PC-3 (cell line): ENCODE measurements around the gene NDUFAB1.

Source experiments
- EZH2 ChIP-seq: fragments of 300-600 bp; sonication (generic); IDR thresholded peaks from one replicate; pipeline ENCODE4 v1.6.1; 2017; ENCODE audit warnings: antibody characterized with exemption, mild to moderate bottlenecking, low read length; ENCODE audit not compliant: unreplicated experiment
- EZH2phosphoT487 ChIP-seq: fragments of 300-600 bp; sonication (generic); IDR thresholded peaks from 2 replicates; pipeline ENCODE4 v1.6.1; 2018; ENCODE audit warnings: mild to moderate bottlenecking, antibody characterized with exemption, low read length, borderline replicate concordance
- TF ChIP-seq, protein P1 (sequence below): fragments of 300-600 bp; sonication (generic); conservative IDR thresholded peaks from 2 replicates; pipeline ENCODE4 v1.5.1; 2017; ENCODE audit warnings: antibody characterized with exemption, low read depth, mild to moderate bottlenecking, low read length

DNA sequence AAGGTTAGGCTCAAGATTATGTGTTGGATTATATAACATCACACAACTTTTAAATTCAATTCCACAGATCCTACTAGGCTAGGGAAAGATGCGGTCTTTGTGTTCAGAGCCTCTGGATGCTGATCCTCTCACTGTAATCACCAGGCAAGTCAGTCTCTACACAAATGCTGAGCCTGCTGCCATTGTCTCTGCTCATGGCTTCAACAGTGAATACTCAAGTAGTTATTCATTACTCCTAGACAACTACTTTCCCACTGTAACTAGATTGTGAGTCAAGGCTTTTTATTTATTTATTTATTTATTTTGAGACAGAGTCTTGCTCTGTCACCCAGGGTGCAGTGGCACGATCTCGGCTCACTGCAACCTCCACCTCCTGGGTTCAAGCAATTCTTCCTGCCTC lies 15.8 kb upstream of the NDUFAB1 start:
- TF ChIP-seq EZH2 (no peak), EZH2phosphoT487 (no peak)
- TF ChIP-seq, protein P1, sequence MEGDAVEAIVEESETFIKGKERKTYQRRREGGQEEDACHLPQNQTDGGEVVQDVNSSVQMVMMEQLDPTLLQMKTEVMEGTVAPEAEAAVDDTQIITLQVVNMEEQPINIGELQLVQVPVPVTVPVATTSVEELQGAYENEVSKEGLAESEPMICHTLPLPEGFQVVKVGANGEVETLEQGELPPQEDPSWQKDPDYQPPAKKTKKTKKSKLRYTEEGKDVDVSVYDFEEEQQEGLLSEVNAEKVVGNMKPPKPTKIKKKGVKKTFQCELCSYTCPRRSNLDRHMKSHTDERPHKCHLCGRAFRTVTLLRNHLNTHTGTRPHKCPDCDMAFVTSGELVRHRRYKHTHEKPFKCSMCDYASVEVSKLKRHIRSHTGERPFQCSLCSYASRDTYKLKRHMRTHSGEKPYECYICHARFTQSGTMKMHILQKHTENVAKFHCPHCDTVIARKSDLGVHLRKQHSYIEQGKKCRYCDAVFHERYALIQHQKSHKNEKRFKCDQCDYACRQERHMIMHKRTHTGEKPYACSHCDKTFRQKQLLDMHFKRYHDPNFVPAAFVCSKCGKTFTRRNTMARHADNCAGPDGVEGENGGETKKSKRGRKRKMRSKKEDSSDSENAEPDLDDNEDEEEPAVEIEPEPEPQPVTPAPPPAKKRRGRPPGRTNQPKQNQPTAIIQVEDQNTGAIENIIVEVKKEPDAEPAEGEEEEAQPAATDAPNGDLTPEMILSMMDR, result no peak
